AG08395 (cell line): ENCODE data around the gene ZNF385D.
"Not testable (repeated sequence)": the region's sequence is repeated elsewhere in the genome, so short reads cannot be mapped to it uniquely, and the experiment has no call there.

ENCODE experiments used
- DNase-seq: peaks from one replicate; pipeline ENCODE4 v3.0.0; 2012; ENCODE audit warnings: mixed read lengths, low spot score

The ZNF385D gene

GRCh38 chr3:21387142-21387826 lies 363.7 kb downstream of the ZNF385D start:
- DNase-seq, result not testable (repeated sequence)

- not testable (repeated sequence) for DNase-seq
Observed at GRCh38 chr3:21378036-21378435, 373.0 kb downstream of the ZNF385D start.

- DNase-seq, result no peak
Observed at GRCh38 chr3:21377071-21377769, 373.8 kb downstream of the ZNF385D start.

- DNase-seq, result no peak
Observed at GRCh38 chr3:21372316-21372715, 378.7 kb downstream of the ZNF385D start.
